ENCODE results near the gene POLDIP2. TPM values are rescaled to one million over a fixed set of nuclear protein-coding genes. Genes with fewer than 3 reads are reported as not detected.

The POLDIP2 gene
- total and polyA plus RNA-seq, 2 of the 4 experiments (the other 2 are of a cell fraction): 66.7 to 77.8 TPM

DNA sequence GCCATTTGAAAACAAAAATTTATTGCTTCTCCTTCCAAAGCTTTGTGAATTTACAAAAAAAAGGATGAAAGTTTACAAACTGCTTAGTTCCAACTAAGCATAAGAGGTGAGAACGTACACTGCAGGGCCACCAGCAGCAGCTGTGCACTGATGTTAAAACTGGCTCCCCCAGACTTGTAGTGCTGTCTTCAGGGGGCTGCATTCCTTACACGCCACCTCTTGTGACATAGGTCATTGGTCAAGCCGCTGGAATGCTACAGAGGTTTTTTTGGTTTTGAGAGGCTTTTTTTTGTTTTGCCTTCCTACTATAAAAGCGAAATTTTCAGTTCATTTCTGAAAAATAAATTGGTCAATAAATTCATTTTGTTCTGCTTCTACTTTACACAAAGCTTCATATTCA is 29.0 kb downstream of the POLDIP2 start:
- Histone ChIP-seq H3K9me1 (ENCODE audit: insufficient read depth, low read length) (no peaks in the 10 kb centered on the region), H3K23ac (ENCODE audit: low read depth, low read length) (0 out of 2 replicates have a peak overlapping the region, but pooled peaks have one; percentile 24), H3K36me3 (ENCODE audit: control insufficient read depth, insufficient read depth, low read length) (peaks cover 32% of the 10 kb centered on the region), H3K9me3 (ENCODE audit: control insufficient read depth, insufficient read depth, low read length) (no peaks in the 10 kb centered on the region), H3K56ac (ENCODE audit: extremely low read depth, insufficient read depth, low read length) (no peak overlapping the region), H3K4me3 (ENCODE audit: insufficient read depth, low read depth, low read length) (no peak overlapping the region), H3K18ac (ENCODE audit: low read depth, low read length) (no peak overlapping the region), H2AFZ (replicated peaks; ENCODE audit: low read length, poor library complexity) (no peak overlapping the region), H3K4me1 (ENCODE audit: control insufficient read depth, insufficient read depth, low read length) (peaks cover 6% of the 10 kb centered on the region; the same call in 1 of the 2 replicates), H4K8ac (ENCODE audit: low read depth in 2 of 2, low read length in 2 of 2) (no peak overlapping the region; a peak in 1 of 4 replicates), H3K27ac (ENCODE audit: insufficient read depth, low read length) (no peak overlapping the region), H3K4me2 (ENCODE audit: low read depth, low read length) (no peak overlapping the region), H2BK20ac (ENCODE audit: low read depth, low read length) (no peak overlapping the region), H3K14ac (replicated peaks; ENCODE audit: low read depth, low read length) (no peak overlapping the region), H2BK15ac (ENCODE audit: low read depth, low read length) (no peak overlapping the region), H2BK120ac (ENCODE audit: low read depth, low read length) (no peak overlapping the region), H2AK9ac (replicated peaks; ENCODE audit: low read depth, low read length, poor library complexity) (no peak overlapping the region), H3K4ac (ENCODE audit: low read depth, low read length) (no peak overlapping the region), H2BK5ac (ENCODE audit: low read depth, low read length, poor library complexity, severe bottlenecking) (no peak overlapping the region), H4K91ac (ENCODE audit: insufficient read depth, low read depth, low read length) (no peak overlapping the region), H2AK5ac (ENCODE audit: low read depth, low read length) (no peak overlapping the region), H4K20me1 (ENCODE audit: insufficient read depth, low read length) (peaks cover 5% of the 10 kb centered on the region; the same call in 1 of the 2 replicates), H4K5ac (ENCODE audit: low read depth, low read length) (no peak overlapping the region), H3K27me3 (ENCODE audit: control insufficient read depth, insufficient read depth, low read length) (no peaks in the 10 kb centered on the region), H3K79me1 (ENCODE audit: low read depth in 1 of 2, low read length in 2 of 2) (peaks cover 26 to 48% of the 10 kb centered on the region in 2 experiments), H3K9ac (ENCODE audit: low read depth, low read length) (no peak overlapping the region)
- CTCF ChIA-PET: no interaction called here
- in situ Hi-C loops (cut with MboI; ENCODE audit: low sequenced_read_pairs) (loop anchor here (10.0 to 25.0 kb wide), 2 partner anchors 284 to 791 kb away; partner anchors contain the start of gene NLK), intact Hi-C loops (cut with micrococcal nuclease) (loop anchor here (10.0 kb wide), 1 partner anchor 524 kb away; the partner anchor contains the start of gene NOS2), dilution Hi-C loops (cut with HindIII; ENCODE audit: low sequenced_read_pairs, unreplicated experiment) (no loop called here)
- TF ChIP-seq SMC3 (IDR thresholded peaks at IDR 0.05; ENCODE audit: low read depth, low read length) (no peak), MXI1 (IDR thresholded peaks at IDR 0.05; ENCODE audit: borderline replicate concordance, low read depth, low read length) (no peak), CEBPB (IDR thresholded peaks at IDR 0.05; ENCODE audit: low read depth, low read length) (peak; percentile 20; the same call in 1 of the 2 replicates)
- no TSS peak for BruUV-seq (replicated peaks)
- DNase-seq (peak; percentile 17), ATAC-seq (ENCODE audit: low read depth) (peak; percentile 70)
- no CpG with 5 or more reads among the region's 4 CpGs for WGBS, 2 experiments (ENCODE audit: extremely low coverage in 2 of 2, insufficient read length in 1 of 2)
- POLR2A ChIA-PET (ENCODE audit: unreplicated experiment): no interaction called here

Measured in IMR-90 (cell line).